ENCODE results near the gene PPP3R2. TPM values are rescaled to one million over a fixed set of nuclear protein-coding genes. Genes with fewer than 3 reads are reported as not detected.
A peak's percentile ranks its signal among the peaks of the same experiment; 100 is the strongest.
"Not testable (repeated sequence)": the region's sequence is repeated elsewhere in the genome, so short reads cannot be mapped to it uniquely, and the experiment has no call there.

The PPP3R2 gene
- total RNA-seq, 1 donor from 2014 or later: not detected

DNA sequence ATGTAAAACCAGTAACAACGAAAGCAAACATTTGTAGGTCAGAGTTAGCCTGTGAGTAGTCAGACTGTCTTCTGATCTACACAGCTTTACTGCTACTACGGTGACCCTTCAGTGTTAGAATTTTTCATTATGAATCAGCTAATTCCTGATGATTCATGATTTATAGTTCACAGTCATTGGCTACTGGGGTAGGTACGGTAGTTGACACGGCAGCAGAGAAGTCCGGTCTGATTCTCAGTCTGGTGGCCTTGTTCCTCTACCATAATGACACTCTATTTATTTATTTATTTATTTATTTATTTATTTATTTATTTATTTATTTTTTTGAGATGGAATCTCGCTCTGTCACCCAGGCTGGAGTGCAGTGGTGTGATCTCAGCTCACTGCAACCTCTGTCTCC is 4.7 kb downstream of the PPP3R2 start:
- not testable (repeated sequence) for DNase-seq (ENCODE audit: low read depth)

DNA sequence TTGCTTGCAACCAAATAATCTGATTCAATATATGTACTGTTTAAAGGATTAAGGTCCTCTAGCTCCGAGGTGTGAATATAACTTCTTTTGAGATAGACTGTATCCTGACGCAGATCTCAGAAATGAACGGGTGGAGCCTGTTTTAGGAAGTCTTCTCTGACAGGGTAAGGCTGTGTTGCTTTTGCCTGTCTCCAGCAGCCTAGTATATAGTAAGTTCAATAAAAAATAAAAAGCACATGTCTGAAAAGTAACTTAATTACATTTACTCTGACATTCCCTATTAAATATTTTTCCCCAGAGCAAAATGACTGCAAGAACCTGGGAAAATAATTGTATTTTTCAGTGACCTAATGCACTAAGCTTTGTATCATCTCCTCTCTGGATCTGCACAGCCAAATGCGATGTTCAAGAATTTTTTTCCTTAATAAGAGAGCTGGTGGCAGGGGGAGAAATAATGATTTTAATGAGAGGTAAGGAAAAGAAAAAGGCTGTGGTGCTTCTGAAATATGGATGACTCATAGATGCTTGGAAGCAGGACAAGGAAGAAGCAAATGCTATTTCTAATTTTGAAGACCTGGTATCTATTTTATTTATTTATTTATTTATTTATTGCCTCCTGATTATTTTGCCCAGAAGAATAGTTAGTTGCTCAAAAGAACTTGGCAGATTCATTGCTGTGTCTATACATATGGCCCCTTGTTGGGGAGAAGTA is 7.3 kb downstream of the PPP3R2 start:
- DNase-seq (ENCODE audit: low read depth): no peak

GRCh38 chr9:101586651-101587050 is 8.1 kb downstream of the PPP3R2 start:
- no peak for DNase-seq (ENCODE audit: low read depth)

GRCh38 chr9:101585740-101586139 is 9.0 kb downstream of the PPP3R2 start:
- DNase-seq (ENCODE audit: low read depth): no peak

DNA sequence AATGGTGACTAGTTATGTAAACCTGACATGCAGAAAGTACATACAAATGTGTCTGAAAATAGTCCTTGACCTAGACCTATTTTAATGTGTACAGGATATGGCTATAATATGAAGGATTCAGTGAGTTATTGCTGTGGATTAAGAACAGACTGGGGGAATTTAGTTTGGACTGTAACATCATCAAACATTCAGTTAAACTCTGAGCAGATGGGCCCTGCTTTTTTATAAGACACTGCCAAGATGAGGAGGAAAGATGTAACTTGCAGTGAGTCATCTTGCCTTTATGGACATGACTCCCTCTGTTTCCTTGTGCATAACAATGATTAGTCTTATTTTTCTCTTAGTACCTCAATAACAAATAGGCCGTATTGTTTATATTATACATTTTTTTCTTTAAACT is 12.2 kb downstream of the PPP3R2 start:
- peak; percentile 24 for DNase-seq (ENCODE audit: low read depth)

DNA sequence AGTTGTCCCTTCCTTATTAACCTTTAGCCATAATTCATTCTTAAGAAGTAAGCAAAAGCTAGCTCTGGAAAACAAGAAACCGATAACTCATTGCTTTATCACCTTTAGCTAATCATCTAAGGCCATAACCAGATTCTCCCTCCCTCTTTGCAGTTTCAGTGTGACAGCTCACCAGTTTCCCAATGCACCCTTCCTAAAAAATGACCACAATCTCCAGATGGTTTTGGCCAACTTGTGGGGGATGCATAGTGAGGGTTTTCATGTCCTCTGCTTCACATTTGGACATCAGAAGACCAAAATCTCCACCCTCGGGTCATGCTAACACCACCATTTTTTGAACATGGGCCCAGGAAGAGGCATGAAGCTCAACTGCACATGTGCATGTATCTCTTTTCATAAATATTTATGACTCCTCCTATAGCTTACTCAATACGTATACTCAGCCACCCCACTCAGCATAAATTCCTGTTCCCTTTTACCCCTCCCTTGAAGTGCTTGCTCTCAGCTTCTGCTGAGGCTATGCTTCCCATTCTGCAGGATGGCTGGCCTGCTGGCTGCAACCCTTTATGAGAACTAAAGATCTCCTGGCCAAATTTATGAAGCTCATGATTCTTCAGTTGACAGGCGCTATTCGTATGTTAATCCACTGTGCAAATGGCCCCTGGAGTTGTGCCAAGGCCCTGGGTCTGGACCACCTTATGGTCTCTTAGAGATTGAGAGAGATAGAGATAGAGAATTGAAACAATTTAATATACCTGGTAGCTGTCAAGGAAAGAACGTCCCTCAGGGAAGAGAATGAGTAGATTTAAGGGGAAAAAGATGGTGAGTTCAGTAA is 14.8 kb downstream of the PPP3R2 start:
- DNase-seq (ENCODE audit: low read depth): no peak

- peak; percentile 28 for DNase-seq (ENCODE audit: low read depth)
Observed at GRCh38 chr9:101578378-101578777, 16.4 kb downstream of the PPP3R2 start.

- DNase-seq (ENCODE audit: low read depth): no peak
Observed at GRCh38 chr9:101574731-101575333, 19.9 kb downstream of the PPP3R2 start.

GRCh38 chr9:101572316-101572715 is 22.5 kb downstream of the PPP3R2 start:
- DNase-seq (ENCODE audit: low read depth): no peak

DNA sequence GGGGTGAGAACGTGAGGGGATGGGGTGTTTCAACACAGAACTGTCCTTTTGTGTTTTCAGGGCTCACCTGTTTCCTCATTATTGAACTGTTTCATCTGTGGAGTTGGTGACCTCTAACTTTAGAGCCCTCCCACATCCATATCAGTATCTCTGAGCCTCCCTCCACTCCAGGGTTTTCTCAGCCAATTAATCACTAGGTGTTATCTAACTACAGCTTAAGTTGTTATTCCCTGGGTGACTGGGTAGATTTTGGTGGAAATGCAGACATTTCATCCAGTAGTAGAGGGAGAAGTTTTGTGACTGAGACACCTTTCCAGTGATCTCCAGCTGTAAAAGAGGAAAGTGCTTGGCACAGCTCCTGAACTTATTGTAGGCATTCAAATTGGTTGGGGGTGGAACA is 23.7 kb downstream of the PPP3R2 start:
- DNase-seq (ENCODE audit: low read depth): no peak

DNA sequence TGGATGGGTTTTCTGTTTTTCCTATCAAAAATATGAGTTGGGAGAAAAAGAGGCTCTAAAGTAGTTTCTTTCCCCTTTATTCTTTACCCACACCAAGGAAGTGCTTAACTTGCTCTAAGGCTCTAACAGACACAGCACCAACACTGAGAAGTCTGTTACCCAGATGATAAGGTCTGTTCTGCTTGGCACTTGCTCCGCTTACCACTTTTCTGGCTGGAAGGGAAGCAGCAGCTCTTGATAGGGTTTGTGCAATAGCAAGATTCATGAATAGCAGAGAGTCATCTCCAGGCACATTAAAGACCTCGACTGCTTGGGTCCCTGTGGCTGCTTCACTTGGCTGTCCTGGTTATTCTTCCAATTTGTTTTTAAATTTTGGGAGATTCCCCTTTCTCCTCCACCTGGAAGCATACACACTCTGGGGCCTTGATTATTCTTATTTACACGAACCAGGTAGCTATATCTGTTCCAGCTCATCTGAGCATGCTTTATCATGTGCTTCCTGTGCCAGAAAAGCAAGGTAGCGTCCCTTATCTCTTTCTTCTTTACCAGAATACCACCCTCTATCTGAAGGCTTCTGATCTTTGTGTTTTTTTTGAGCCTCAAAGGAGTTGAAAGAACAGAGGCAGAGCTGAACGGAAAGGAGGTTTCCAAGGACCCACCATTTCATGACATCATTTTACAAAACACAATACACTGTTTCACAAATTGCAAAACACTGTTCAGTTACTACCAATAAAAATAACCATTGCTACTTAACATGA is 24.8 kb downstream of the PPP3R2 start:
- no peak for DNase-seq (ENCODE audit: low read depth)

GRCh38 chr9:101567725-101568350 is 26.9 kb downstream of the PPP3R2 start:
- DNase-seq (ENCODE audit: low read depth): no peak

DNA sequence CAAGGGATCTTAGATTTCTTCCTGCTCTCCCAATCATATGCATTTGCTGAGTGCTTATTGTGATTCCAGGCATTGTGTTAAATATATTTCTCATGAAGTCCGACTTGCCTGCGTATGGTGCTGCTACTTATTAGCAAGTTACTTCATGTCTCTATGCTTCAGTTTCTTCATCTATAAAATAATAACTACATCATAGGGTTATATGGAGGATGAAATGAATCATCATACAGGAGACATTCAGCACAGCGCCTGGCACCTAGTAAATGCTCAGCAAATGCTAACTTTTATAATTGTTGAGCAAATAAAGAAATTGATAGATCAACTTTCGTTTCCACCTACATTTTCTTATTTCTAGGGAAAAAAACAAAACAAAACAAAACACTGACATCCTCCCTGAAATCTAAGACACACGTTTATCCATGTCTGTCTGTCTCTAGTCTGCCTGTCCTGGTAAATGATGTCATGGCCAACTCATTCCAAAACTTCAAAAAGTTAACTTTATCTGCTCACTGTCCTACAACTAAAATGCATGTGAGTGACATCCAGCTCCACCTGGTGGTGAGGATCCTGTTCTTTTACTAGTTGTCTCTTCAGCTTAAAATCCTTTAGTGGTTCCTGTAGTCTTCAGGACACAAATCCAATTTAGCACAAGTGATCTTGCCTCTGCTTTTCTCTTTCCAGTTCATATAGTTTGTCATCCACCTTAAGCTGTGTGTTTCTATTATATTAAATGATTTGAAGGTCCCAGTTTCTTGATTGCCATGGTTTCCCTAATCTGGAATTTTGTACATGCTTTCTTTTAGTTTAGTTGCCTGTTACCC is 27.7 kb downstream of the PPP3R2 start:
- peak; percentile 49 for DNase-seq (ENCODE audit: low read depth)

DNA sequence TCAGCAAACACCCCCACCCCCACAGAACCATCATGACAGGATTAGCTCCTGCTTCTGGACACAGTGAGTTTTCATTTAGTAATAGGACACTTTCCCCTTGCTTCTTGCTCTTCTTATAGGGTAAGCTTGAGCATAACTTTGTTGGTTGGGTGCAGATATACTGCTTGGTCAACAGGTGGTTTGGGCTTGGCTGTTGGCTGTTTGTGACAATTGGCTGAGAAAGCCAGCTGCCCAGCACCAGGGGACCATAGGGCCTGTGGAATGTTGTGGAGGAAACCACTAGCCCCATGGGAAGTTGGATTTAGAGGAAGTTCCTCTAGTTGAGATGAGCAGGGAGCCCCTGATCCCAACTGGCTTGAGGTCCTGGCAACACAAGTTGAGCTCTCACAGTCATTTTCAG is 30.5 kb downstream of the PPP3R2 start:
- DNase-seq (ENCODE audit: low read depth): peak; percentile 77

GRCh38 chr9:101562966-101563365 is 31.8 kb downstream of the PPP3R2 start:
- DNase-seq (ENCODE audit: low read depth): peak; percentile 31

DNA sequence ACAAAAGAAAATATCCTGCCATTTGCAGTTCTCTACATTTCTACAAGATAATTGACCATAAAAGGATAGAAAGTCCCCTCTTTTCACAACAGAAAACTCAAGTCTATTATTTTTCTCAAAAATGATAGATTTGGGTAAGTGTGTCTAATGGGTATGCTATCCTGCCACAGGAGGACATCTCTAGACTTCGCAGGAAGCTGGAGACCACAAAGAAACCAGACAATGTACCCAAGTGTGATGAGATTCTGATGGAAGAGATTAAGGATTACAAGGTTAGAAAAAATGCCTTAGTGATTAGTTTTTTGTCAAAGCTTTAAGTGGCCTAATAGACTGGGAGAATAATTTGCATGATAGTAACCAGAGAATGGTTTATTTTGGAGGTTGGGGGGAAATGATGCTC is 33.0 kb downstream of the PPP3R2 start:
- DNase-seq (ENCODE audit: low read depth): no peak

DNA sequence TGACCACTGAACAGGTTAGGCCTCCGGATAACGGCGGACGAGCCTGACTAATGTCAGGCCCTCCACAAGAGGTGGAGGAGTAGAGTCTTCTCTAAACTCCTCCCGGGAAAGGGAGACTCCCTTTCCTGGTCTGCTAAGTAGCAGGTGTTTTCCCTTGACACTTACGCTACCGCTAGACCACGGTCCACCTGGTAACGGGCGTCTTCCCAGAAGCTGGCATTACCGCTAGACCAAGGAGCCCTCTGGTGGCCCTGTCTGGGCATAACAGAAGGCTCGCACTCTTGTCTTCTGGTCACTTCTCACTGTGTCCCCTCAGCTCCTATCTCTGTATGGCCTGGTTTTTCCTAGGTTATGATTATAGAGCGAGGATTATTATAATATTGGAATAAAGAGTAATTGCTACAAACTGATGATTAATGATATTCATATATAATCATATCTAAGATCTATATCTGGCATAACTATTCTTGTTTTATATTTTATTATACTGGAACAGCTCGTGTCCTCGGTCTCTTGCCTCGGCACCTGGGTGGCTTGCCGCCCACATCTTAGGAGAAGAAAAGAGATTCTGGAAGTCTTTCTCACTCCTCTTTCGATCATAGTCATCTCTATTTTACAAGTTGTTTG is 45.2 kb downstream of the PPP3R2 start:
- not testable (repeated sequence) for DNase-seq (ENCODE audit: low read depth)

DNA sequence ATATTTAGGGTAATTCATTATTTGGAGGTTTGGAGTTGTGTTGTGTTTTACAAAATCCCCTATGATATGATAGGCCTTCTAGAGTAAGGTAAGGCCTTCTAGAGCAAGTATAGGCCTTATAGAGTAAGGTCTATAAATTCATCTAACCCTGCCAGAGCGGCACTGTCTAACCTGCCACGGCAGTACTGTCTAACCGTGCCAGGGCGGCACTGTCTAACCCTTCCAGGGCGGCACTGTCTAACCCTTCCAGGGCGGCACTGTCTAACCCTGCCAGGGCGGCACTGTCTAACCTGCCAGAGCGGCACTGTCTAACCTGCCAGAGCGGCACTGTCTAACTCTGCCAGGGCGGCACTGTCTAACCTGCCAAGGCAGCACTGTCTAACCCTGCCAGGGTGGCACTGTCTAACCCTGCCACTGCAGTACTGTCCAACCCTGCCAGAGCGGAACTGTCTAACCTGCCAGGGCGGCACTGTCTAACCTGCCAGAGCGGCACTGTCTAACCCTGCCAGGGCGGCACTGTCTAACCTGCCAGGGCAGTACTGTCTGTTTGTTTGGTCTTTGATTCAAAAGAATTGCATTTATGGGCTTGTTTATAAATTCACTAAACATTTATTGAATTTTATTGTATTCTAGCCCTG is 51.6 kb downstream of the PPP3R2 start:
- no peak for DNase-seq (ENCODE audit: low read depth)
